ENCODE data around the gene TMEFF2.
"Not testable (repeated sequence)": the region's sequence is repeated elsewhere in the genome, so short reads cannot be mapped to it uniquely, and the experiment has no call there.

The TMEFF2 gene

GRCh38 chr2:192082121-192082520, 112.6 kb downstream of the TMEFF2 start:
- DNase-seq (ENCODE audit: insufficient read length) (no peak), FAIRE-seq (no peak)
- TF ChIP-seq POLR2AphosphoS5 (IDR thresholded peaks at IDR 0.05; ENCODE audit: low read depth, low read length) (no peak), POLR2A (IDR thresholded peaks at IDR 0.05; ENCODE audit: low read depth, low read length) (no peak), TAF1 (IDR thresholded peaks at IDR 0.05; ENCODE audit: borderline replicate concordance, low read depth, low read length) (no peak)

- DNase-seq (ENCODE audit: insufficient read length); FAIRE-seq: not testable (repeated sequence)
Measured at GRCh38 chr2:192080096-192080495, 114.6 kb downstream of the TMEFF2 start.

DNA sequence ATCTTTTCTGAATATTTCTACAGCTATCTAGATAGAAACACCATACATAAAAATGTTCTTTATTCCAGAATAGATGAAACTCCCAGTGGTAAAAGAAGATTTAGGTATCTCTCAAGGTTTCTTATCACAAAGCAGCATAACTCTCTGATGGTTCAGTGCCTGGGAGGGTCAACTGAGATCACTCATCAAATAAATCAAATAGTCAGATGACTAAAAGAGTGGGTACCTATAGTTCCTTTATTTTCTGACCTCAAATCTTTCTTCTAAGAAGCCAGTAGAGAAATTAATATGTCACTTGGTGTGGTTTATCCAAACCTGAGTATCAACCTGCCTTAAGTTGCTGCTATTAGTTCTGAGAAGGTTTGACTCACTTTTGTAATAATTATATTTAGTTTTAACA, 120.9 kb downstream of the TMEFF2 start:
- FAIRE-seq (no peak), DNase-seq (ENCODE audit: insufficient read length) (no peak)
- TF ChIP-seq POLR2A (IDR thresholded peaks at IDR 0.05; ENCODE audit: low read depth, low read length) = no peak
- no peak for TF ChIP-seq POLR2AphosphoS5 (IDR thresholded peaks at IDR 0.05; ENCODE audit: low read depth, low read length)

DNA sequence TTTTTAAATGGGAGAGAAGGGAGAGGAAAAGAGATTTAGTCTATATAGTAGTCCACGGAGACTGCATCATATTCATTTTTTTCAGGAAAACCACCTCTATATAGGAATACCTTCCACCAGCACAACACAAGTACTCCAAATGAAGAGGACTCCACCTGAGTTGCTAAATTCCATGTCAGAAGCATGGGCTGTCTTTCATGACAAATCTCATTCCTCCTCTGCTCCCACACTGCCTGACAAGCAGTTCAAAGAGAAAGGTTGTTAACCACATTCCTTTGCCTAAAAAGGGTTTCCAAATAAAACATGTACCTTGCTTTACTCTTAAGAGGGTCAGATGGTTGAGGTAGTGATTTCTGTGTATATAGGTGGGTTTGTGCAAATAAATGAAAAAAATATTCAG, 122.0 kb downstream of the TMEFF2 start:
- TF ChIP-seq POLR2A (IDR thresholded peaks at IDR 0.05; ENCODE audit: low read depth, low read length) (no peak), POLR2AphosphoS5 (IDR thresholded peaks at IDR 0.05; ENCODE audit: low read depth, low read length) (no peak), TAF1 (IDR thresholded peaks at IDR 0.05; ENCODE audit: borderline replicate concordance, low read depth, low read length) (no peak)
- FAIRE-seq (no peak), DNase-seq (ENCODE audit: insufficient read length) (no peak)

DNA sequence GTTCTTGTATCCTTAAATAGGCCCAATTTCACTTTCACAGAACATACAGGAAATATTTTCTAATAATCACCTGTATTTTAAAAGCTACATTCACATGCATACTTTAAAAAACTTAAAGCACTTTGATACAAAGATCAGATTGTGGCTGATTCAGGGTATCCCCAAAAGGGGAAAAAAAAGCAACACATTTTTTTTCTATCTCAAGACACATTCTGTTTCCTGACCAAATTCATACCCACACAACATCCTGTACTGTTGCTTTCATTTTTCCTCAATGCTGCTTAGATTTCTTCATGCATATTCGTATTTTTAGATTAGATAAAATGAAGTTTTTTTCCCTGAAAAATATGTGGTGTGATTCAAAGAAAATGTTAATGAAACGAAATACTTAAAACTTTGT, 122.5 kb downstream of the TMEFF2 start:
- FAIRE-seq = no peak
- TF ChIP-seq POLR2AphosphoS5 (IDR thresholded peaks at IDR 0.05; ENCODE audit: low read depth, low read length) (no peak), TAF1 (IDR thresholded peaks at IDR 0.05; ENCODE audit: borderline replicate concordance, low read depth, low read length) (no peak), POLR2A (IDR thresholded peaks at IDR 0.05; ENCODE audit: low read depth, low read length) (no peak)
- DNase-seq (ENCODE audit: insufficient read length) = no peak

DNA sequence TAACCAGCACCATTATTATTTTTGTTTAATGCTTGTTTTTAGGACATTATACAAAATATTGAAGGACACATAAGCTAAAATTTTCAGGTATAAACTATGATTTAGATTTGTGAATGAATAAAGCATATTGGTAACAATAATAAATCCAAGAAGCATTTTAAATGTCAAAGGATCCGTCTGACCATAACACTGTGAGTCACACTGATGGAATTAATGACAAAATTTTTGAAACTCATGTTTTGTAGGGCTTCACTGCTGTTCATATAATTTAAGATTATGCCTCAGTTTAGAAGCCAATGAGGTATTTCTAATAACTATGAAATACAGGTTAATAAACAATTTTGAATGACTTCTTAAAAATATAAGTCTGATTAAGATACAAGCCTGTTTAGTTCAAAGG, 124.6 kb downstream of the TMEFF2 start:
- FAIRE-seq = no peak
- no peak for DNase-seq (ENCODE audit: insufficient read length)

GRCh38 chr2:192069417-192069816, 125.3 kb downstream of the TMEFF2 start:
- FAIRE-seq = no peak

More for the DNA sequence above, 124.6 kb downstream of the TMEFF2 start:
- TF ChIP-seq POLR2AphosphoS5 (IDR thresholded peaks at IDR 0.05; ENCODE audit: low read depth, low read length) (no peak), TAF1 (IDR thresholded peaks at IDR 0.05; ENCODE audit: borderline replicate concordance, low read depth, low read length) (no peak), POLR2A (IDR thresholded peaks at IDR 0.05; ENCODE audit: low read depth, low read length) (no peak)

GRCh38 chr2:192068966-192069365, 125.8 kb downstream of the TMEFF2 start:
- no peak for DNase-seq (ENCODE audit: insufficient read length)
- no peak for FAIRE-seq
- TF ChIP-seq TAF1 (IDR thresholded peaks at IDR 0.05; ENCODE audit: borderline replicate concordance, low read depth, low read length) (no peak), POLR2A (IDR thresholded peaks at IDR 0.05; ENCODE audit: low read depth, low read length) (no peak), POLR2AphosphoS5 (IDR thresholded peaks at IDR 0.05; ENCODE audit: low read depth, low read length) (no peak)

More at GRCh38 chr2:192069417-192069816, 125.3 kb downstream of the TMEFF2 start:
- no peak for DNase-seq (ENCODE audit: insufficient read length)
- no peak for TF ChIP-seq TAF1 (IDR thresholded peaks at IDR 0.05; ENCODE audit: borderline replicate concordance, low read depth, low read length)
- TF ChIP-seq POLR2AphosphoS5 (IDR thresholded peaks at IDR 0.05; ENCODE audit: low read depth, low read length) = no peak
- TF ChIP-seq POLR2A (IDR thresholded peaks at IDR 0.05; ENCODE audit: low read depth, low read length) = no peak

- FAIRE-seq (no peak), DNase-seq (ENCODE audit: insufficient read length) (no peak)
- no peak for TF ChIP-seq POLR2A (IDR thresholded peaks at IDR 0.05; ENCODE audit: low read depth, low read length)
- no peak for TF ChIP-seq TAF1 (IDR thresholded peaks at IDR 0.05; ENCODE audit: borderline replicate concordance, low read depth, low read length)
- no peak for TF ChIP-seq POLR2AphosphoS5 (IDR thresholded peaks at IDR 0.05; ENCODE audit: low read depth, low read length)
Measured at GRCh38 chr2:192067631-192068030, 127.1 kb downstream of the TMEFF2 start.

GRCh38 chr2:192064459-192064858, 130.3 kb downstream of the TMEFF2 start:
- TF ChIP-seq TAF1 (IDR thresholded peaks at IDR 0.05; ENCODE audit: borderline replicate concordance, low read depth, low read length) (no peak), POLR2AphosphoS5 (IDR thresholded peaks at IDR 0.05; ENCODE audit: low read depth, low read length) (no peak), POLR2A (IDR thresholded peaks at IDR 0.05; ENCODE audit: low read depth, low read length) (no peak)
- DNase-seq (ENCODE audit: insufficient read length) (no peak), FAIRE-seq (no peak)

DNA sequence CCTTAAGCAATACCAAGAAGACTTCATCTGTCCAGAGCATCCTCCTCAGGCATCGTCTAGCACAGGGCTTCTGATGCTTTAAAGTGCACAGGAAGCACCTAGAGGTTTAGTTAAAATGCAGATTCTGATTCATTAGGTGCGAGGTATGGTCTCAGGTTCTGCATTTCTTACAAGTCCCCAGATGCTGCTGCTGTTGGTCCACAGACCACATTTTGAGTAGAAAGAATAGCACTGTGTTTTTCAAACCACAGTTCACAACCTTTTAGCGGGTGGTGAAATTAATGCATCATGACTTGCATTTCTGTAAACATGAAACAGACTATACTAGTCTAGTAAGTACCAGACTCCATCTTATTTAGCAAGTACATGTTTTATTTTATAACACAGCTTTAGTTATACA, 134.6 kb downstream of the TMEFF2 start:
- DNase-seq (ENCODE audit: insufficient read length) (no peak), FAIRE-seq (no peak)
- no peak for TF ChIP-seq POLR2AphosphoS5 (IDR thresholded peaks at IDR 0.05; ENCODE audit: low read depth, low read length)
- TF ChIP-seq POLR2A (IDR thresholded peaks at IDR 0.05; ENCODE audit: low read depth, low read length) = no peak
- no peak for TF ChIP-seq TAF1 (IDR thresholded peaks at IDR 0.05; ENCODE audit: borderline replicate concordance, low read depth, low read length)

DNA sequence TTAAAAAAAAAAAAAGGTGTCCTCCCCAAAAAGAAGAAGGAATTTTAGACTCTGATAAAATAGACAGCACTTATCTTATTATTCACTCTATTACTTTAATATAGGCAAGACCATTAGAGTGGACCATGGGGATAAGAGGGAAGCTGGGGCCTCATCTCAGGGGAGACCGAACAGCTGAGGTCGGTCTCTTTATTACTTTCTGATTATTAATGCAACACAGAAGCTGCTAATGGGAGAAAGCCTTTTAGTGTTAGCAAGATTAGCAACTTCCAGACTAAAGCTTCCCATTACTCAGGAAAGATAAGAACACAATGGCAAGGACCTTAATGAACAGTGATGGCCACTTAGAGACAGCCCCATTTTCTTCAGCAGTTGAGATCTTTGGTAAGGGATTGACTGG, 135.5 kb downstream of the TMEFF2 start:
- FAIRE-seq = no peak
- no peak for DNase-seq (ENCODE audit: insufficient read length)
- TF ChIP-seq POLR2AphosphoS5 (IDR thresholded peaks at IDR 0.05; ENCODE audit: low read depth, low read length) (no peak), POLR2A (IDR thresholded peaks at IDR 0.05; ENCODE audit: low read depth, low read length) (no peak), TAF1 (IDR thresholded peaks at IDR 0.05; ENCODE audit: borderline replicate concordance, low read depth, low read length) (no peak)

- no peak for TF ChIP-seq POLR2AphosphoS5 (IDR thresholded peaks at IDR 0.05; ENCODE audit: low read depth, low read length)
- TF ChIP-seq POLR2A (IDR thresholded peaks at IDR 0.05; ENCODE audit: low read depth, low read length) = no peak
- no peak for TF ChIP-seq TAF1 (IDR thresholded peaks at IDR 0.05; ENCODE audit: borderline replicate concordance, low read depth, low read length)
- no peak for FAIRE-seq
- DNase-seq (ENCODE audit: insufficient read length) = no peak
Measured at GRCh38 chr2:192053921-192054320, 140.8 kb downstream of the TMEFF2 start.
